Astrocyte of the hippocampus (primary cell): ENCODE results near the gene AGBL4.
"Not testable (repeated sequence)": the region's sequence is repeated elsewhere in the genome, so short reads cannot be mapped to it uniquely, and the experiment has no call there.

Experiments
- DNase-seq: peaks from one replicate; pipeline ENCODE4 v3.0.0; 2011; ENCODE audit warnings: low read depth, low spot score

Gene AGBL4

GRCh38 chr1:49036700-49037099, 987.1 kb downstream of the AGBL4 start:
- no peak for DNase-seq

GRCh38 chr1:49028396-49028795, 995.4 kb downstream of the AGBL4 start:
- no peak for DNase-seq

- DNase-seq: no peak
Observed at GRCh38 chr1:49026230-49026811, 997.4 kb downstream of the AGBL4 start.

- DNase-seq: peak; percentile 45
Observed at GRCh38 chr1:49016030-49016977, 1007.5 kb downstream of the AGBL4 start.

GRCh38 chr1:49013079-49013478, 1010.7 kb downstream of the AGBL4 start:
- no peak for DNase-seq

GRCh38 chr1:49002981-49003380, 1020.8 kb downstream of the AGBL4 start:
- not testable (repeated sequence) for DNase-seq

- DNase-seq: no peak
Observed at GRCh38 chr1:48999321-48999720, 1024.4 kb downstream of the AGBL4 start.

- no peak for DNase-seq
Observed at GRCh38 chr1:48996311-48996710, 1027.4 kb downstream of the AGBL4 start.

GRCh38 chr1:48988633-48989197, 1035.0 kb downstream of the AGBL4 start:
- DNase-seq: no peak

GRCh38 chr1:48979940-48980339, 1043.8 kb downstream of the AGBL4 start:
- DNase-seq: no peak

GRCh38 chr1:48978413-48978812, 1045.3 kb downstream of the AGBL4 start:
- no peak for DNase-seq

GRCh38 chr1:48977273-48977672, 1046.5 kb downstream of the AGBL4 start:
- DNase-seq: no peak

GRCh38 chr1:48969971-48970370, 1053.8 kb downstream of the AGBL4 start:
- DNase-seq: no peak

GRCh38 chr1:48967318-48967717, 1056.4 kb downstream of the AGBL4 start:
- no peak for DNase-seq

- DNase-seq: no peak
Observed at GRCh38 chr1:48966583-48966982, 1057.2 kb downstream of the AGBL4 start.

- no peak for DNase-seq
Observed at GRCh38 chr1:48960320-48960719, 1063.4 kb downstream of the AGBL4 start.

GRCh38 chr1:48955774-48956173, 1068.0 kb downstream of the AGBL4 start:
- DNase-seq: no peak

GRCh38 chr1:48953617-48954016, 1070.1 kb downstream of the AGBL4 start:
- no peak for DNase-seq

- no peak for DNase-seq
Observed at GRCh38 chr1:48948562-48948961, 1075.2 kb downstream of the AGBL4 start.

GRCh38 chr1:48947761-48948537, 1075.8 kb downstream of the AGBL4 start:
- DNase-seq: peak; percentile 47

GRCh38 chr1:48946070-48946469, 1077.7 kb downstream of the AGBL4 start:
- no peak for DNase-seq

GRCh38 chr1:48944811-48945210, 1078.9 kb downstream of the AGBL4 start:
- DNase-seq: no peak
